ENCODE measurements around the gene TAS2R14. TPM values are rescaled to one million over a fixed set of nuclear protein-coding genes. Genes with fewer than 3 reads are reported as not detected.

Gene TAS2R14
- total RNA-seq (3.0 and 4.2 TPM in 2 replicates), polyA plus RNA-seq (0.76 and 0.91 TPM in 2 replicates), polyA minus RNA-seq (5.5 and 6.7 TPM in 2 replicates), Bru-seq, nascent RNA (percentile 80 among the genes with signal in this experiment), BruChase-seq, experiment 1, labeled RNA remaining after a 6-hour chase (percentile 68 among the genes with signal in this experiment), BruChase-seq, experiment 2, labeled RNA remaining after a 2-hour chase (percentile 93 among the genes with signal in this experiment)
- 0.35 and 0.40 TPM in 2 replicates for polyA plus RNA-seq (2011; cell fraction: cytosol; rRNA removed)
- polyA plus RNA-seq (2011; cell fraction: nucleus; rRNA removed), result 9.2 and 10.9 TPM in 2 replicates
- 0.86 and 1.0 TPM in 2 replicates for polyA plus RNA-seq (2012)
- polyA minus RNA-seq (2011; cell fraction: cytosol; rRNA and poly(A)+ RNA removed), result not detected
- polyA minus RNA-seq (2011; cell fraction: nucleus; rRNA and poly(A)+ RNA removed), result 35.2 and 55.0 TPM in 2 replicates
- long read RNA-seq, partial matches to known transcripts, result 1 of 16 reads
- long read RNA-seq, other reads (novel, unspliced or antisense), result 15 of 16 reads

DNA sequence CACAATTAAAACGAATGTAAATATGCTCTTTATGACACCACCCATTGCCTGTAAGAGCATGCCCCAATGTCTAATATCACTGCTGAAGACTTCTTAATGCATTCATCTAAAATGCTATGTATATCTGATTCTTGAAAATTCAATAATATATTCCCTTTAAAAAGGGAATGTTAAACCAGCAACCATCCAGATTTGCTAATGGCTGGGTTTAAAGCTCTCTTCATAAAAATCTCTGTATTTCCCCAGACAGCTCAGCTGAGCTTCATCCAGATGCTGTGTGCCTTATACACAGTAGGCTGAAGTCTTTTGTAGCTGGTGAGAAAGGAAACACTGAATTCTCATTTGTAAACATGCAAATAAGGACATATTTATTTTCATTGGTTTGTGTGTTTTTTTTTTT, at the start of gene TAS2R14:
Gene TAS2R14 (minus strand): TSS at position 101 of the 400 bp plus-strand sequence. CDS start 56 bp downstream, at position 45.
- H3K4me1 ChIP-seq (ENCODE audit: control insufficient read depth, extremely low read depth, insufficient read depth, low read length), result no peaks in the 10 kb centered on the region
- no peak within 1 kb of the TSS for H2AFZ ChIP-seq (ENCODE audit: low read depth, low read length)
- BruUV-seq (replicated peaks), result no TSS peak
- no peak within 1 kb of the TSS for H3K4me3 ChIP-seq (replicated peaks in 1 of 3; ENCODE audit: insufficient read depth in 1 of 3, low read depth in 1 of 3, low read length in 3 of 3)
- CTCF ChIA-PET, result interaction anchor here (1.2 kb wide), 1 partner anchor 12 kb away, joined by 3 read pairs; no protein-coding TSS in a partner anchor
- H3K27ac ChIP-seq (ENCODE audit: insufficient read depth, low read depth, low read length), result no peak within 1 kb of the TSS
- no peaks in the 10 kb centered on the region for H3K36me3 ChIP-seq (ENCODE audit: control insufficient read depth in 2 of 2, extremely low read depth in 1 of 2, insufficient read depth in 2 of 2, low read length in 2 of 2)
- no peak for DNase-seq (ENCODE audit: low read depth, low spot score)
- no peak for TF ChIP-seq EZH2 (IDR thresholded peaks at IDR 0.05; ENCODE audit: borderline replicate concordance, low read depth, low read length, severe bottlenecking)
- no peak for TF ChIP-seq JUN (IDR thresholded peaks at IDR 0.05; ENCODE audit: borderline replicate concordance, insufficient read depth, insufficient read length, low read depth)
- no peak for TF ChIP-seq MYC (IDR thresholded peaks at IDR 0.05; ENCODE audit: low read depth, low read length)
- TF ChIP-seq FOS (IDR thresholded peaks at IDR 0.05; ENCODE audit: borderline replicate concordance, insufficient read depth, low read length), result no peak
- TF ChIP-seq POLR2AphosphoS5 (IDR thresholded peaks at IDR 0.05; ENCODE audit: insufficient read depth, low read depth, low read length), result no peak
- TF ChIP-seq, protein P1, sequence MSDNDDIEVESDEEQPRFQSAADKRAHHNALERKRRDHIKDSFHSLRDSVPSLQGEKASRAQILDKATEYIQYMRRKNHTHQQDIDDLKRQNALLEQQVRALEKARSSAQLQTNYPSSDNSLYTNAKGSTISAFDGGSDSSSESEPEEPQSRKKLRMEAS (IDR thresholded peaks at IDR 0.05; ENCODE audit: insufficient read depth, insufficient read length), result no peak
- H4K20me1 ChIP-seq (replicated peaks; ENCODE audit: control insufficient read depth, extremely low read depth, insufficient read depth, low read length), result peaks cover 2% of the 10 kb centered on the region
- H3K4me2 ChIP-seq (ENCODE audit: insufficient read depth, low read length), result no peak within 1 kb of the TSS
- no peak for FAIRE-seq
- intact Hi-C loops (cut with micrococcal nuclease), result no loop called here
- H3K79me2 ChIP-seq (ENCODE audit: control insufficient read depth, insufficient read depth, low read length), result no peaks in the 10 kb centered on the region
- dilution Hi-C loops (cut with MboI; ENCODE audit: extremely low pct_ligation_motif_present, low sequenced_read_pairs), result no loop called here
- H3K27me3 ChIP-seq (ENCODE audit: control insufficient read depth in 2 of 2, insufficient read depth in 2 of 2, low read length in 2 of 2), result no peaks in the 10 kb centered on the region
- POLR2A ChIA-PET, result no interaction called here
- no peaks in the 10 kb centered on the region for H3K9me3 ChIP-seq (replicated peaks; ENCODE audit: control insufficient read depth, insufficient read depth, low read length)
- no peak within 1 kb of the TSS for H3K9ac ChIP-seq (replicated peaks; ENCODE audit: extremely low read depth, insufficient read depth, low read length)
- no peaks in the 10 kb centered on the region for H3K9me1 ChIP-seq (replicated peaks; ENCODE audit: control insufficient read depth, extremely low read depth, insufficient read depth, low read length)
